ENCODE results near the gene PES1. TPM values are rescaled to one million over a fixed set of nuclear protein-coding genes. Genes with fewer than 3 reads are reported as not detected.
"Not testable (repeated sequence)": the region's sequence is repeated elsewhere in the genome, so short reads cannot be mapped to it uniquely, and the experiment has no call there.

Gene PES1
- total RNA-seq, 6 donors from 2014 or later: 27.2 to 66.9 (median 56.9) TPM

DNA sequence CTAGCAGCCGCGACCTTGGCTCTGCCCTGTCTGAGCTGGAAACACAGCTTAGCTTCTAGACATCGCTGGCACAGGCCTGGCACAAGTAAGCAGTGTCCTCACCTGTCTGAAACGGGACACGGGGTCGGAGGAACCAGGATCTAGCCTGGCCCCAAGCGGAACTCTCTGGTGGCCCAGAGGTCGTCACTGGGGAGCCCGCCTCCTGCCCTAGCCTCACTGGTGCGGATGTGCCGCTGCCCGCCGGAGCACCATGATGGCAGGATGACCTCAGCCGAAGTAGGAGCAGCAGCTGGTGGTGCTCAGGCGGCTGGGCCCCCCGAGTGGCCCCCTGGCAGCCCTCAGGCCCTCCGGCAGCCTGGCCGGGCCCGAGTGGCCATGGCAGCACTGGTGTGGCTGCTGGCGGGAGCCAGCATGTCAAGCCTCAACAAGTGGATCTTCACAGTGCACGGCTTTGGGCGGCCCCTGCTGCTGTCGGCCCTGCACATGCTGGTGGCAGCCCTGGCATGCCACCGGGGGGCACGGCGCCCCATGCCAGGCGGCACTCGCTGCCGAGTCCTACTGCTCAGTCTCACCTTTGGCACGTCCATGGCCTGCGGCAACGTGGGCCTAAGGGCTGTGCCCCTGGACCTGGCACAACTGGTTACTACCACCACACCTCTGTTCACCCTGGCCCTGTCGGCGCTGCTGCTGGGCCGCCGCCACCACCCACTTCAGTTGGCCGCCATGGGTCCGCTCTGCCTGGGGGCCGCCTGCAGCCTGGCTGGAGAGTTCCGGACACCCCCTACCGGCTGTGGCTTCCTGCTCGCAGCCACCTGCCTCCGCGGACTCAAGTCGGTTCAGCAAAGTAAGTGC lies 44.7 kb upstream of the PES1 start:
- ATAC-seq (ENCODE audit: low FRiP score in 2 of 2) (no peak), DNase-seq (peak; percentile 23 to 85)
- no peaks in the 10 kb centered on the region for H3K9me3 ChIP-seq
- H3K27ac ChIP-seq: peak overlapping the region; percentile 86 to 95 (median 90)
- TF ChIP-seq POLR2AphosphoS5 (IDR thresholded peaks at IDR 0.05): no peak
- TF ChIP-seq EP300 (IDR thresholded peaks at IDR 0.05): no peak
- TF ChIP-seq, protein P1, sequence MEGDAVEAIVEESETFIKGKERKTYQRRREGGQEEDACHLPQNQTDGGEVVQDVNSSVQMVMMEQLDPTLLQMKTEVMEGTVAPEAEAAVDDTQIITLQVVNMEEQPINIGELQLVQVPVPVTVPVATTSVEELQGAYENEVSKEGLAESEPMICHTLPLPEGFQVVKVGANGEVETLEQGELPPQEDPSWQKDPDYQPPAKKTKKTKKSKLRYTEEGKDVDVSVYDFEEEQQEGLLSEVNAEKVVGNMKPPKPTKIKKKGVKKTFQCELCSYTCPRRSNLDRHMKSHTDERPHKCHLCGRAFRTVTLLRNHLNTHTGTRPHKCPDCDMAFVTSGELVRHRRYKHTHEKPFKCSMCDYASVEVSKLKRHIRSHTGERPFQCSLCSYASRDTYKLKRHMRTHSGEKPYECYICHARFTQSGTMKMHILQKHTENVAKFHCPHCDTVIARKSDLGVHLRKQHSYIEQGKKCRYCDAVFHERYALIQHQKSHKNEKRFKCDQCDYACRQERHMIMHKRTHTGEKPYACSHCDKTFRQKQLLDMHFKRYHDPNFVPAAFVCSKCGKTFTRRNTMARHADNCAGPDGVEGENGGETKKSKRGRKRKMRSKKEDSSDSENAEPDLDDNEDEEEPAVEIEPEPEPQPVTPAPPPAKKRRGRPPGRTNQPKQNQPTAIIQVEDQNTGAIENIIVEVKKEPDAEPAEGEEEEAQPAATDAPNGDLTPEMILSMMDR (IDR thresholded peaks at IDR 0.05): no peak
- no peak for TF ChIP-seq POLR2A (IDR thresholded peaks at IDR 0.05)
- H3K36me3 ChIP-seq: no peaks in the 10 kb centered on the region
- peak overlapping the region; percentile 67 to 88 (median 70) for H3K4me3 ChIP-seq
- 19 to 65% methylated on average over 7 to 19 of the region's 45 CpGs for WGBS, 2 donors
- peaks cover 28 to 42% (median 30%) of the 10 kb centered on the region in 4 donors for H3K4me1 ChIP-seq
- no peaks in the 10 kb centered on the region for H3K27me3 ChIP-seq

DNA sequence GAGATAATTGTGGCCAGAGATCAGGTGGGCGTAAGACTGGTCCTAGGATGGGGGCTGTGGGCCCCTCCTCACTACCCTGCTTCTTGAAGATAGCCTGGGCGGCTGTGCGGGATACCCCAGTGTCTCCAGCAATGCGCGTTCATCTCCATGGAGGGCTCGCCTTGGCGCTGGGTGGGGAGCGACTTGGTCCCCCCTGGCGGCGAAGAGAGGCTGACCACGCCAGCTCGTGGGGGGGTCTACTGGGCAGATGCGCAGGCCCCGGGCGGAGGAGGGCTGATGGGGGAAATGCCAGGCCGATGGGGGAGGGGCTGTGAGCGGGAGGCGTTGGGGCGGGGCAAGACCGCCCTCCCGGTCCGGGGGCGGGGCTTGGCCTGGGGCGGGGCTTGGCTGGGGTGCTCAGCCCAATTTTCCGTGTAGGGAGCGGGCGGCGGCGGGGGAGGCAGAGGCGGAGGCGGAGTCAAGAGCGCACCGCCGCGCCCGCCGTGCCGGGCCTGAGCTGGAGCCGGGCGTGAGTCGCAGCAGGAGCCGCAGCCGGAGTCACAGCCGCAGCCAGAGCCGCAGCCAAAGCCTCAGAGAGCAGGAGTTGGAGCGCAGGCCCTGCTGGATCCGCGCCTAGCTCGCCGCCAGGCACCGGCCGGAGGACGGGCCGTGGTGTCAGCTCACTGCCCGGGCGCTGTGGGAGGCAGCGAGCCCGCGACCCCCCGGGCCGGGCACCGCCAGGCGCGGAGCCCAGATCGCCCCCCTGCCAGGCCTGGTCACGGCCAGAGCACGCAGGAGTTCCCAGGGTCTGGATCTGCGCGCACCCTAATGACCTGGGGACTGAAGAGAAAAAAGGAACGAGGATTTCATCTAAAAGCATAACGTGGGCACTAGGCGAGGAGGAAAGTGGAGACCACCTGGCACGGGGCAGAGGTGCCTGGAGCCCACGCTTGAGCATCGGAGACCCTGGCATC lies 43.8 kb upstream of the PES1 start, which contains the start of gene SLC35E4:
Gene SLC35E4 (plus strand): TSS at position 509 of the 953 bp plus-strand sequence. CDS start 670 bp downstream, outside the sequence.
- Histone ChIP-seq H3K27me3 (no peaks in the 10 kb centered on the region), H3K4me3 (peak within 1 kb of the TSS; percentile 67 to 88 (median 70)), H3K9me3 (no peaks in the 10 kb centered on the region), H3K36me3 (no peaks in the 10 kb centered on the region), H3K27ac (peak within 1 kb of the TSS; percentile 86 to 95 (median 90)), H3K4me1 (peaks cover 28 to 42% (median 30%) of the 10 kb centered on the region in 4 donors)
- peak; percentile 4 to 64 for TF ChIP-seq POLR2AphosphoS5 (IDR thresholded peaks at IDR 0.05)
- peak in 2 of 4 donors; percentile 53 to 76 for TF ChIP-seq POLR2A (IDR thresholded peaks at IDR 0.05)
- TF ChIP-seq, protein P1 (IDR thresholded peaks at IDR 0.05): peak in 5 of 6 experiments; percentile 17 to 59 (median 33)
- no peak for TF ChIP-seq EP300 (IDR thresholded peaks at IDR 0.05)
- 2 to 3% methylated on average over 13 to 35 of the region's 75 CpGs for WGBS, 2 donors
- peak; percentile 94 to 99 for DNase-seq
- peak; percentile 95 to 96 for ATAC-seq (ENCODE audit: low FRiP score in 2 of 2)

DNA sequence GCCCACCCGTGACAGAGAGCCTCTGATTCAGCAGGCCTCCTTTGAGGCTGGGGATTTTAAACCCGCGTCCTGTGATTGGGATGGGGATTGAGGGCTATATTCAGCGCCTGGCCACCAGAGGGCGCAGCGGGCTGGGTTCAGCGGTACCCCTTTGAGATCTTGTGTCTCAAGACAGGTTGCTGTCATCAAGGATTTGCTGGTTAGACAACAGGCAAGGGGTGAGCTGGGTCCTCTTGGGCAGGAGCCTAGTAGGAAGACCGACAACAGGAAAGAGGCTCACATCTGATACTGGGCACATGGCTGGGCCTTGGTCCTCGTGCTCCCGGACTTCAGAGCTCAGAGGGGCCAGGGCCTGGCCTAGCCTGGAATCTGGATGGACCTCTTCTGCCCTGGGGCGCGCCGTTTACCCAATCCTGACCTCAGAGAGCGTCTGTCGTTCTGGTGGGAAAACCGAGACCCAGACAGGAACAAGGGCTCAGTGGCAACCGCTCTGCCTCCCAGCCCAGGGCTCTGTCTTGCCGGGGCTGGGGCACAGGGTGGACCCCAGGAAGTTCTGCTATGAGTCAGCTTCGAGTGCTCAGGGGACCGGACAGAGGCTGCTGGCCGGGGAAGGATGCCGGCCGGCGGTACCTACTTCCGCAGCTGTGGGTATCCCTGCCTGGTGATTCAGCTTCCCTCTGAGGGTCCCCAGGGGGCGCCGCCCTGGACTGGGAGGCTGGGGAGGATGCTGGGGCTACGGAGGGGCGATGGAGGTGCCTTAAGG lies 42.9 kb upstream of the PES1 start:
- TF ChIP-seq EP300 (IDR thresholded peaks at IDR 0.05) (no peak), POLR2A (IDR thresholded peaks at IDR 0.05) (peak in 1 of 4 donors; percentile 8), POLR2AphosphoS5 (IDR thresholded peaks at IDR 0.05) (no peak)
- TF ChIP-seq, protein P1 (IDR thresholded peaks at IDR 0.05): peak; percentile 92 to 97 (median 96)
- H3K4me1 ChIP-seq: peaks cover 28 to 42% (median 30%) of the 10 kb centered on the region in 4 donors
- peak overlapping the region in 3 of 4 donors; percentile 67 to 71 (median 69) for H3K4me3 ChIP-seq
- DNase-seq (peak; percentile 90 to 95), ATAC-seq (ENCODE audit: low FRiP score in 2 of 2) (peak; percentile 88 to 92)
- no peaks in the 10 kb centered on the region for H3K9me3 ChIP-seq
- 10 to 13% methylated on average over 4 to 20 of the region's 29 CpGs for WGBS, 2 donors
- H3K36me3 ChIP-seq: no peaks in the 10 kb centered on the region
- H3K27ac ChIP-seq: peak overlapping the region; percentile 86 to 95 (median 90)
- no peaks in the 10 kb centered on the region for H3K27me3 ChIP-seq

DNA sequence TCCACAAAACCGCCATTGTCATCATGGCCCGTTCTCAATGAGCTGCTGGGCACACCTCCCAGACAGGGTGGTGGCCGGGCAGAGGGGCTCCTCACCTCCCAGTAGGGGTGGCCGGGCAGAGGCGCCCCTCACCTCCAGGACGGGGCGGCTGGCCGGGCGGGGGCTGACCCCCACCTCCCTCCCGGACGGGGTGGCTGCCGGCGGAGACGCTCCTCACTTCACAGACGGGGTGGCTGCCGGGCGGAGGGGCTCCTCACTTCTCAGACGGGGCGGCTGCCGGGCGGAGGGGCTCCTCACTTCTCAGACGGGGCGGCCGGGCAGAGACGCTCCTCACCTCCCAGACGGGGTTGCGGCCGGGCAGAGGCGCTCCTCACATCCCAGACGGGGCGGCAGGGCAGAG lies 39.8 kb upstream of the PES1 start:
- H3K27me3 ChIP-seq; H3K4me3 ChIP-seq; H3K36me3 ChIP-seq; H3K27ac ChIP-seq; H3K9me3 ChIP-seq; ATAC-seq (ENCODE audit: low FRiP score in 2 of 2): not testable (repeated sequence)
- DNase-seq: peak in 1 of 2 donors; percentile 71
- WGBS, 2 donors: 83 to 94% methylated on average over 1 to 5 of the region's 31 CpGs
- H3K4me1 ChIP-seq: peaks cover 16 to 25% (median 19%) of the 10 kb centered on the region in 4 donors
